GM19240 (cell line): ENCODE measurements around the gene KLHDC4.
"Not testable (repeated sequence)": the region's sequence is repeated elsewhere in the genome, so short reads cannot be mapped to it uniquely, and the experiment has no call there.

Source experiments
- DNase-seq: peaks from one replicate; pipeline ENCODE4 v3.0.0; 2011; ENCODE audit warnings: low spot score; ENCODE audit not compliant: insufficient read length

KLHDC4 gene

DNA sequence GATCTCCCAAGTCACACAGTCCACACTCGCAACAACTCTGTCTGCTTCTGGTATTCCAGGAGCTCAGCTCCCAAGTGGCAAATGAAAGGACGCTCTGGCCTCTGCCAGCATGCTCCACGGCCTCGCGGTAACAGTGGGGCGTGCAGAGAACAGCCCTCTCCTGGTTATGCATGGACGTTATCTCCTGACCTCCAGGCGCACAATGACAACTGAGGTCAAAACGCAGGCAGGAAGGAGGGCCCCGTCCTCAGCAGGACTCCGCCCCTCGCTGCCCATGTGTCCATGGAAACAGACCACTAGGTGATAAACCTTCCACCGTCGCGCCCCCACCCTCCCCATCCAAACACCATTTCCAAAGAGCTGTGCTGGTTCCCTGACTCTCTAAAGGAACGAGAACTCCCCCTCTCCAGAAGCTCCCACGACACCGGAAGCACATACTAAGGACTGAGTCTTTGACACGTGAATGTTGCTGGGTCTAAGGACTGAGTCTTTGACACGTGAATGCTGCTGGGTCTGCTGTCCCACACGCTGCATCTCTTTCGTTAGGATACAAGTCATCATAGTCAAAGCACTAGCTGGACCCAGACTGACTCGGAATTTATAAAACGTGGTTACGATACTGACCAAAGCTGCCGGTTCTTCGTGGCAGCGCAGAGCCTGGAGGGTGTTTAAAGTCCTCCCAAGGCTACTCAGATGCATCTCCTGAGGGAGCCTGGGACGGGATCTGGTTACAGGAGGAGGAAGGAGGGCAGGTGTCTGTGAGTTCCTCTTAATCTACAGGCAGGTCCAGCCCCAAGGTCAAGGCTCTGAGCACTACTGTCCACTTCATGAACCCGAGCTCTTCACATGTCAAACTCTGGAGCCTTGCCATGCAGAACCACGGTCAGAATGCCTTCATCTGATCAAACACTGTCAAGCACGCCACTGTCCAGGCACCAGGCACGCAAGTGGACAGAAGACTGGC, 43.9 kb downstream of the KLHDC4 start:
- DNase-seq: no peak

DNA sequence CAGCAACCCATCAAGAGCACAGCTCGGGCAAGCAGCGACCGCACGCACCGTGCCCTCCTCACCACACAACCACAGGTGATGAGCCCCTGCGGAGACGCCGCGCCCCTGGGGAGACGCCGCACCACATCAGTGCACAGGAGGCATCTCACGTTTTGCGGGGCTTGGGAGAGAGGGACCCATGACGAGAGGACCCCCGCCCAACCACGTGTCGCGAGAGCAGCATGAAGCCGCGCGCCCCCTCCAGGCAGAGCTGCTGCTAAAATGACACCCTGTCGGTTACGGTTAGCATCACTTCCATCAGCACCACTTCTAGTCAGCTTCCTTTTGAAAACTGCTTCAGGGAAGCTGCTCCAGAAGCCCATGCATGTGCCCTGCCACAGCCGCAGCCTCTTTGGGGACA, 45.3 kb downstream of the KLHDC4 start:
- no peak for DNase-seq

DNA sequence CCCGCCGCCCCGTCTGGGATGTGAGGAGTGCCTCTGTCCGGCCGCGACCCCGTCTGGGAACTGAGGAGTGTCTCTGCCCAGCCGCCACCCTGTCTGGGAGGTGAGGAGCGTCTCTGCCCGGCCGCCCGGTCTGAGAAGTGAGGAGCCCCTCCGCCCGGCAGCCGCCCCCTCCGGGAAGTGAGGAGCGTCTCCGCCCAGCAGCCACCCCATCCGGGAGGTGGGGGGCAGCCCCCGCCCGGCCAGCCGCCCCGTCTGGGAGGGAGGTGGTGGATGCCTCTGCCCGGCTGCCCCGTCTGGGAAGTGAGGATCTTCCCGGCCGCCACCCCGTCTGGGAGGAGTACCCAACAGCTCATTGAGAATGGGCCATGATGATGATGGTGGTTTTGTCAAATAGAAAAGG, 47.0 kb downstream of the KLHDC4 start:
- not testable (repeated sequence) for DNase-seq

DNA sequence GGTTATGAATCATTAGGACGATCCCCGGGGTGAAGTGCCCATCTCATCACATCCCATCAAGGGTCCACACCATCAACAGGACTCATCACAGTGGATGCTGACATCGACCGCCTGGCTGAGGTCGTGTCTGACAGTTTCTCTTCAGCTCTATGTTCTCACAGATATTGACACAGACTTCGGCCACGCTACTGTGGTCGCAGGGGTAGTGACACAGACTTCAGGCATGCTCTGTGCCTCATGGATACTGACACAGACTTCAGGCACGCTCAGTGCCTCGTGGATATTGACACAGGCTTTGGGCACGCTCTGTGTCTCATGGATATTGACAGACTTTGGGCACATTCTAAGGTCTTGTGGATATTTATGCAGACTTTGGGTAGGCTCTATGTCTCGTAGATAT, 50.1 kb downstream of the KLHDC4 start:
- no peak for DNase-seq

DNA sequence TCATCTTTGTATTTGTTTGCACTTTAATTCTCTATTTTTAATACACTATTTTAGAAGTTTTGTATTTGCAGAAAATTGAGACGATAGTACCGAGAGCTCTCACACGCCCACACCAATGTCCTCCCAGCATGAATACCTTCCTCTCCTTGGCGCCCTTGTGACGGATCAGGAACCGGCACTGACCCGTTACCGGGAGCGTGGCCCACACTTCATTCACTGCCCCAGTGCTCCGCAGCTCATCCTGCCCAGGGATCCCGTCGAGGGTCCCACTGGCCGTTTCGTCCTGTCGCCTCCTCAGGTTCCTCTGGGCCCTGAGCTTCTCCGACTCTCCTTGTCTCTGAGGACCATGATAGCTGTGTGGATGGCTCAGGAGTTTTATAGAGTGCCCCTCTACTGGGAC, 50.6 kb downstream of the KLHDC4 start:
- DNase-seq: no peak

DNA sequence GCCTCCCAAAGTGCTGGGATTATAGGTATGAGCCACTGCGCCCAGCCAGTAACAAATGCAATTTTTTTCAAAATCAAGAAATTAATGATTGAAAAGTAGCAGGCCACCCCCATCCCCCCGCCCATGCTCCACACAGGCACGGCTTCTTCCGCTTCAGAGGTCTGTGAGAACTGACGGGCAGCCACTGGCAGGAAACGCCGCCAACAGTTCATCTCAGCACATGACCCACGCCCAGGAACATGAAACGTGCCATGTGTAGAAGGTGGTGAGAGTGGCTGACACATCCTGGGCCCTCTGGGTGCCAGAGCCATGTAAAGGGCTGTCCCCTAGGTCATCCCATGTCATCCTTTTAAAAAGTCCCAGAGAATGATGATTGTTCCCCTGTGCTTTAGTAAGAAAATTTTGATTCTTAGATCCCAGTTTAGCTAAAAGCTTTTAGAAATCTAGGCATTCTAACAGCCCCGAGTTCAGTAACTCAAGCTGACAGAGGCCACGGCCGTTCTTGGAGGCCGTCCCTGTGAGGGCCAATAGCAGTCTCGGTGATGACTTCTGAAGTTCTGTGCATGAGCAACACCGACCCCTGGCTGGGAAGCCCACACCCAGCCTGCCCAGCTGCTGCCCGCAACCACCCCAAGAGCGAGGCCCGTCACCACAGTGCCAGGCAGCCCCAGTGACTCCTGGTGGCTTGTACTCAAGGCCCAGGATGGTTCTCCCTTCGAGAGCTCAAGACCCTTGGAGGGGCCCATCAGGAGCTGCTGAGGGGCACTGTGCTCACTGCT, 52.1 kb downstream of the KLHDC4 start:
- DNase-seq: no peak

DNA sequence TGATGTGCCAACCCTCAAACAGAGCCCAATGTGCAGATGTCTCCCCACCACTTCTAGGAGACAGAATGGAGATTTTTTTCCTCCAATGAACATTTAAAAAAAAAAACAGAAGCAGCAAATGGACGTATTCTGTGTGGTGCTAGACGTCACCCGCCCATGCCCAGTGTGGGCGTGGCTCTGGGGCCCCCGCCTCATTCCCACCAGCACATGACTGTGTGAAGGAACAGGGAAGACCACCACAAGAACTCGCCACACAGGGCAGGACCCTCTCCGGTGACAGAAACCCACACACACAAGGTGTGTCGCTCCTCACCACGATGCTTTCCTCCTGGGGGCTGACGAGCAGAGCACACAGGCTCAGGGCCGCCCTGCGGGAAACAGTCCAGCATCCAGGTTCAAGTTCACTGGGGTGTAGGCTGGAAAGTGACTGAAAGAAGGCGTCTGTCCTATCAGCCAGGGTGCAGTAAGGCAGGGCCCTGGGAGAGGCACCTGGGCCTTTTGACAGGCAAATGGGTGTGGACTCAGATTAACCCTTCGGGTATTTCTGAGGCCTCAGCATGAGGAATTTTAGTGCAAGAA, 53.5 kb downstream of the KLHDC4 start:
- DNase-seq: no peak

DNA sequence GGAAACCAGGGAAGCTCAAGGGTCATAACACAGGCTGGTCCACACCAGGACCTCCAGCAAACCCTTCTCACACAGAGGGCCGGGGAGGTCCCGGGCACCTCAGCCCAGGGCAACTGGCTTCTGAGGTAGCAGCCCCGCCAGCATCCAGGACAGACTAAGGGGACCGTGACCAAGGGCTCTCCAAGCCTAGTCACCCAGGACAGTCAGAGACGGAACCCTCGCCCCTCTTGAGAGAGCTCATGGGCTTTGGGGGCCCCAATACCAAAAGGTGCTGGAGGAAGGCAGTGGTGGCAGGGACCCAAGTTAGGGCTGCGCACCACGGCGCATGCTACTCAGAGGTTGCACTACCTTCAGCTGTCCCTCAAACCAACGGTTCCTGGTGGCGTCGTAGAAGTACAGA, 54.9 kb downstream of the KLHDC4 start:
- DNase-seq: no peak

DNA sequence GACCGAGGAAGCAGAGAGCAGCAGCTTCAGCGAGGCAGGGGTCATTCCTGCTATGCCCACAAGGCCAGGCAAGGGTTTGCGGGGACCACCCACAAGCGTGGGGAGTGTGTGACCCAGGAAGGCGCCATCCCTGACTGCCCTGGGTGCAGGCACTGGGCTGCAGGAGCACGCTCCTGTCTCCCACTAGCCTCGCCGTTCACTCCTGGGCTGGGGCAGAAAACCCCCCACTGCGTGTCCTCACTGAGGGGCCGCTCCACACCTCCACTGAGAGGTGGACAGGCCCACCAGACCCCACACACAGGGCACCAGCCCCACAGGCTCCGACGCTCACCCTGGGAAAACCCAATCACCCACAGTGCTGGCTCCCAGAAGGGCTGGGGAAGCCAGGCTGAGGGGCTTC, 56.1 kb downstream of the KLHDC4 start:
- no peak for DNase-seq

DNA sequence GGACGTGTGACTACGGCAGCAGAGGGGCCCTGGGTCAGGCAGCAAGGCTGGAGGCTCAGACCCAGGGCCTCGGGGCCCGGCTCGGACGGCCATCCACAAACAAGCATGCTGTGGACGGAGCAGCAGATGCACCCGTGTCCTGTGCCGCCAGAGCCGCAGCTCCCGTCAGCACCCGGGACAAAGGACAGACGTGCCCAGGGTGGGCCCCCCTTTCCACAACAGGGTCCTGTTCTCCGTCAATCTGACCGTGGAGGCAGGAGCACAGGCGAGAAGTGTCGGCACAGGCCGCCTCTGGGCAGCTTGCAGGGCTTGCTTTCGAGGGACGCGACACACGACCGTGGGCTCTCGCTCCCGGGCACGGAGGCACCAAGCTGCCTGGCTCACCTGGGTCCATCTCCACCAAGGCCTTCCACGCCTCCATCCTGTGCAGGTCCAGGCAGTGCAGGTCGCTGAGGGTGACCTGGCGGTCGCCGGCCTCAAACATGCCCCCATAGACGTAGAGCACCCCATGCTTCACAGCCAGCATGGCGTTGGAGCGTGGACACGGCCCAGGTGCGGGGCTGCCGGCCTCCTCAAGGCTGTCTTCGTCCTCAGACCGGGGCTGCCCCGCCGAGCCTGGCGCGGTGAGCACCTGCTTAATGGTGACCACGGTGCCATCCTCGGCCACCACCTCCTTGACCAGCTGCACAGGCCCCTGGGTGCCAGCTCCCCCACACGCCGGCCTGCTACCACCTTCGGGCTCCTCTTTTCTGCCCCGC, 56.7 kb downstream of the KLHDC4 start:
- no peak for DNase-seq

DNA sequence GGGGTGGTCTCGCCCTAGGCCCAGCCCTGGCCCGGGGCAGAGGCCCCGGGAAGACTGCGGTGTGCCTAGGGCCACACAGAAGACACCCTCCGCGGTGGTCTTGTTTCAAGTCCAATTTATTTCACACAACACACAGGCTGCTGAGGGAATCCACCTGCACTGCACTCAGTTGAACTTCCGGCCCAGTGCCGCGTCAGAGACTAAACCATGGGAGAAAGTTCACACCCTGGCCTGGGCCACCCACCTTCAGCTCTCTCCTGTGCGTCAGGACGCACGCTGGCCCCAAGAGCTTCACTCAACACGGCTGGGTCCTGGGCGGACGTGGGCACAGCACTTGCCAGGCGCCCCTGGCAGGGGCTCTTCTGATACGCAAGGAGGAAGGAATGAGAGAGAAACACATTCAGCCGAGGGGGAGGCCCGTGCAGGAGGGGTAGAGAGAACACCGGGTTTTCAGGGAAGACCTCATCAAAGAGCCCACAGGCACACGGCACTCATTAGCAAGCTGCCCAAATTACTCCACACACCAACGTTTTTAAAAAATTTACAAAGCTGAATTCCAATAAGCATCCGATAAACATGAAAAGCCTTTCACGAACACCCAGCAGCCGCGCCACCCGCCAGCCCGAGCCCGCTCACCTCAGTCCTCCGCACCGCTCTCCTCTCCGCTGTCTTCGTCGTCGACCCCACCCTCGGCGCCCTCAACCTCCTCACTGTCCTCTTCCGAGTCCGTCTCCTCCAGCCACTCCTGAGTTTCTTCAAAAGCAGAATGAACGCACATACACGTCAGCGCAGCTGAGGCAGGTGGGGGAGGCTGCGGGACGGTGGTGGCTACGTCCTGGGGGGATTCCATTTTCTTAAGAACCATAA, 57.8 kb downstream of the KLHDC4 start:
- DNase-seq: no peak

DNA sequence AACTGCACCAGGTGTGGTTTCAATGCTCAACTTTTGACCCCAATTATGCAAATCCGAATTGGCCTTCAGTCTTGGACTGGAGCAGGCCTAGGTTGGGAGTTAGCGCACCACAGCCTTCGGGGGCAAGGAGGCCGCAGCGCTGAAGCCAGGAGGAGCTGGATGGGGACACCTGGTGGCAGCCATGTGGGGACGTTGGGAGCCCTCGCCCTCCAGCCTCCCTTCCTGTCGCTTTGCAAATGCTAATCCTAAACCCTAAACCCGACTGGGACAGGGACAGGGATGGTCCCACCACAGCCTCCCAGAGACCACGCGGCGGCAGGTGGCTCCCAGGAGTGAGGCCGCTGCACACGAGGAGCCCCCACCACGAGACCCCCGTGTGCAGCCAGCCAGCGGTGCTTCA, 58.7 kb downstream of the KLHDC4 start:
- no peak for DNase-seq

DNA sequence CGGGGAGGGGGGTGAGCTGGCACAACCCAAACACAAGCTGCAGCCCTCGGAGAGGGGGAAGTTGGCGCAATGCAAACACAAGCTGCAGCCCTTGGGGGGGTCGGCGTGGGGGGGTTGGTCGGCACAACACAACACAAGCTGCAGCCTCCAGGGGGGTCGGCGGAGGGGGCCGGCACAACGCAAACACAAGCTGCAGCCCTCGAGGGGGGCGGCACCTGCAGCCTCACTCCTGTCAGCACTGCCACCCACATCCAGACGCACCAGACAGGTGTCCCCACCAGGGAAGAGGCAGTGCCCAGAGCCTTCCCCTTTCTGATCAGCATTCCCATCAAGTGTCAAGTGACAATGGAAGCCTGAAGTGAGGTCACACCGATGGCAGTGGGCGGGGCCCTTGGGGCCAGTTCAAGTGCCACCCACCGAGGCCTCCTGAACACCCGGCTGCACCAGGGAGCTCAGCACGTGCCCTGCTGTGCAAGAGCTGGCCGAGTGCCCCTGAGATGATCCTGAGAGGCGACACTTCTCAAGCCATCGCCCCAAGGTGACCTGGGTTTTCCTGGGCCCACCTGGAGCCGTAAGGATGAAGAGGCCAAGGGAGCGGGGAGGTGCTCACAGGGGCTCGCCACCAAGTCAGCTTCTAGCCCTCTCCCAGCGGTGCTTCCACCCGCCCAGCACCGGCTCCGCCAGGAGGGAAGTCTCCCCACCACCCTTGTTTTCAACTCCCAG, 59.3 kb downstream of the KLHDC4 start:
- DNase-seq: no peak

DNA sequence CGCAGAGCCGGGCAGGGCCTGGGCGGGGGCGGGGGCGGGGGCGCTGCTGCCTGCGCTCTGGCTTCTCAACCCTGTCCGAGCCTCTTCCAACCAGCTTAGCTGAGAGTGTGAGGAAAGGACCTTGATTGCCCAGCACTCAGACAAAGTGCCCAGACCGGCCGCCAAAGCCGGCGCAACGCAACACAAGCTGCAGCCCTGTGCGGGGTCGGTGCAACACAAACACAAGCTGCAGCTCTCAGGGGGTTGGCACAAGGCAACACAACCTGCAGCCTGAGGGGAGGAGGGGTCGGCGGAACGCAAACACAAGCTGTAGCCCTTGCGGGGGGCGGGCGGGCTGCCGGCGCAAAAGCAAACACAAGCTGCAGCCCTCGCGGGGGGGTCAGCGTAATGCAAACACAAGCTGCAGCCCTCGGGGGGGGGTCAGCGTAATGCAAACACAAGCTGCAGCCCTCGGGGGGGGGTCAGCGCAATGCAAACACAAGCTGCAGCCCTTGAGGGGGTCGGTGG, 60.0 kb downstream of the KLHDC4 start:
- DNase-seq: no peak

DNA sequence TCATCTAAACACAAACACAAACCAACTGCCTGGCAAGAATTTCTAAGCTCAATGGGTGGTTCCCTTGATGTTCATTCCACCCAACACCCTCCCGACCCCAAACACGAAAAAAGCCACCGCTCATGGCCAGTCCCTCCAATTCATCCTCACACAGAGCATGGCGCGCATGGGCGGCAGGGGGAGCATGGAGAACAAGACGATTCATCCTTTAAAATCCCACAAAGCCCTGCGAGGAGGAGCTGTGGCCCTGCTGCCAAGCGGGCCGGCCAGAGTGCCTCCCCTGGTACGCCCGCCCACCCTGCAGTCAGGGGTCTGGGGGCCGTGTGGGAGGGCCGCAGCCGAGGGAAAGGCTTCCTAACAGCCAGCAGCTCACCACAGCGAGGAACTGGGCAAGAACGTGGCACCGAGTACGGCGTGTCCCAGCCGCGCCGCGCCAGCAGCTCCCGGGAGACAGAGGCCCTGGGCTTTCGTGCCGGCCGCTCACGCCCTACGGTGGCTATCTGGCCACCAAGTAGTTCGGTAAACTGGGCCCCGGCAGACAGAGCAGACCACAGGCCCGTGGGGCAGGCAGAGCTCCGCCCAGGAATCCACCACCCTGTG, 60.9 kb downstream of the KLHDC4 start:
- no peak for DNase-seq

DNA sequence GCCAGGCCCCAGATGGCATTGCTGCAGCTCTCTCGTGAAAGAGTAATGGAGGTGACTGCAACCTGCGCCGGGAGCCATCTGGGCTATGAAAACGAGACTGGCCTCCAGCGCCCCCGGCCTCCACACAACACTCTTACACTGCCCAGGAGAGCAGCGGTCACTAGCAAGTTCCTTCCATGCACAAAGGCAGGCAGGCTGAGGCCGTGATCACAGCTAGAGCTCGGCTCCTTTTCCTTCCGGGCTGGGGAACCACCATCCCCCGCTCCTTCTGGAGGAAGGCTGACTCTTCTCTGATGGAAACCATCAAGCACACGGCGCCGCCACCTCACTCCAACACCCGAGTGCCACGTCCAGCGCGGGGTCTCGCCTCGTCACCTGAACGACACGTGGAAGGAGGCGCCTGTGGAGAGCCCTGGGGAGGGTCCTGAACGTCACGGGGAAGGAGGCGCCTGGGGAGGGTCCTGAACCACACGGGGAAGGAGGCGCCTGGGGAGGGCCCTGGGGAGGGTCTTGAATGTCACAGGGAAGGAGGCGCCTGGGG, 61.9 kb downstream of the KLHDC4 start:
- DNase-seq: no peak

DNA sequence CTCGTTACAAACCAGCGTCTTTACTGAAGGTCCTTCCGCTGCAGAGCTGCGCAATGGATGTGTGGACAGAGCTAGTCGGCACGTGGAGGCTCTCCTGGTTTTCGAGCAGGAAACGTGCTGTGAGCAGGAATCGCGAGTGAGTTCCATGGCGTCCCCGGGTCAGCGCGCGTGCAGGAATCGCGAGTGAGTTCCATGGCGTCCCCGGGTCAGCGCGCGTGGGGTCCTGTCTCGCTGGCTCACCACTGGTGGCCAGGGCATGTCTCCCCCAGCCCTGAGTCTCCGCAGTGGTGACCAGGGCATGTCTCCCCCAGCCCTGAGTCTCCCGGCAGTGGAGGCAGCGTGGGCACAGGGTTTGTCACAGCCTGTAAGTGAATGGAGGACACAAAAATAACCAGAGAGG, 62.7 kb downstream of the KLHDC4 start:
- no peak for DNase-seq

DNA sequence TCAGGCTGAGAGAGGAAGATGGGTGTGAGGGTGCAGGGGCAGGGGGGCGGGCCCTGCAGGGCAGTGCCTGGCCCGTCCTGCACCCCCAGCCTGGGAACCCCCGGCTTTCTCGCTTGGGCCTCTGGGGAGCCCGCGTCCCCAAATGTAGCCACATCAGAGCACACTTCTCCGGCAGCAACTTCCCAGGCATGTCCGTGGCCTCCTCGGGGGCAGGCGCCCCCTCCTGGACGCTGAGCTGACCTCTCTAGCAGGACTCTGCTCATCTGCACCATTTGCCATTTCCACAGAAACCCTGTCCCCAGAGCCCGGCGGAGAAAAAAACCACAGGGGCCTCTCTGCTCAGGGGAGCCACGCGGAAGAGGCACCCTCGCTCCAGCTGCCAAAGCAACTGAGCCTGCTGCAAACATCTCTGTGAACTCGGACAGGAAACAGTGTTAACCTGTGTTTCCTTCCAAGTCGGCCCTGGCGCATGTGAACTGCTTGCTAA, 63.4 kb downstream of the KLHDC4 start:
- DNase-seq: peak; percentile 83

DNA sequence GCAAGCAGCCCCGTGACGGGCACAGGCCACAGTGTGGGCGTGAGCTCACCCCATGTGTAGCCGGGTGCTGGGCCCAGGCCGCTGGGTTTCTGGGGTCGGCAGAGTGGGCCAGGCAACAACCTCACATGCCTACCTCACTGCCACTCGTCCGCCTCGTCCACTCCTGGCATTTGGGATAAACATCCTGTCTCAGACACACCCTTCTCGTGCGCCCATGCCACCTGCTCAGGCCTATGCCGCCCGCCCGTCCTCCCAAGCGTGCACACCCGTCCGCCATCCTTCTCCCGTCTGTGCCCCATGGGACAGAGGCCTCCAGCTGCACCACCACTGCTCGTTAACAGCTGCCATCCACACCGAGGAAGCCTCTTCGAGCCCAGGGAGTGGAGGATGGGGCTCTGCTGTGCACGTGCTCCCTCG, 64.3 kb downstream of the KLHDC4 start:
- DNase-seq: no peak
